DMS53 treated with DMSO at 0.1 percent for 48 hours (cell line): ENCODE results near the gene TCL1B.
A peak's percentile ranks its signal among the peaks of the same experiment; 100 is the strongest.
"Not testable (repeated sequence)": the region's sequence is repeated elsewhere in the genome, so short reads cannot be mapped to it uniquely, and the experiment has no call there.

ENCODE experiments used
- DNase-seq: peaks from one replicate; lab custom pipeline; 2025; ENCODE audit not compliant: unreplicated experiment; lab: John Stamatoyannopoulos, UW

Gene TCL1B

GRCh38 chr14:95685978-95686922, at the start of gene TCL1B:
Gene TCL1B (plus strand): TSS chr14:95686426. CDS start chr14:95686468, 42 bp downstream.
- no peak for DNase-seq

- DNase-seq, result no peak
Observed at GRCh38 chr14:95644981-95645380, 41.2 kb upstream of the TCL1B start.

- no peak for DNase-seq
Observed at GRCh38 chr14:95645389-95645996, 40.7 kb upstream of the TCL1B start.

- no peak for DNase-seq
Observed at GRCh38 chr14:95647926-95648325, 38.3 kb upstream of the TCL1B start.

- peak; percentile 67 for DNase-seq
Observed at GRCh38 chr14:95649230-95649629, 37.0 kb upstream of the TCL1B start.

GRCh38 chr14:95651028-95651427, 35.2 kb upstream of the TCL1B start:
- DNase-seq, result no peak

- no peak for DNase-seq
Observed at GRCh38 chr14:95651821-95652583, 34.2 kb upstream of the TCL1B start.

- DNase-seq, result no peak
Observed at GRCh38 chr14:95652690-95653089, 33.5 kb upstream of the TCL1B start.

- DNase-seq, result no peak
Observed at GRCh38 chr14:95655461-95655860, 30.8 kb upstream of the TCL1B start.

- no peak for DNase-seq
Observed at GRCh38 chr14:95656634-95657033, 29.6 kb upstream of the TCL1B start.

GRCh38 chr14:95657454-95657853, 28.8 kb upstream of the TCL1B start:
- no peak for DNase-seq

- DNase-seq, result no peak
Observed at GRCh38 chr14:95659293-95659989, 26.8 kb upstream of the TCL1B start.

- no peak for DNase-seq
Observed at GRCh38 chr14:95659990-95660385, 26.2 kb upstream of the TCL1B start.

GRCh38 chr14:95660651-95661515, 25.3 kb upstream of the TCL1B start:
- no peak for DNase-seq

- peak; percentile 33 for DNase-seq
Observed at GRCh38 chr14:95662376-95663186, 23.6 kb upstream of the TCL1B start.

- DNase-seq, result no peak
Observed at GRCh38 chr14:95663226-95663797, 22.9 kb upstream of the TCL1B start.

- peak; percentile 49 for DNase-seq
Observed at GRCh38 chr14:95664066-95664465, 22.2 kb upstream of the TCL1B start.

- peak; percentile 75 for DNase-seq
Observed at GRCh38 chr14:95664546-95664945, 21.7 kb upstream of the TCL1B start.

GRCh38 chr14:95665530-95665929, 20.7 kb upstream of the TCL1B start:
- DNase-seq, result not testable (repeated sequence)
